GM21447 (cell line): ENCODE results near the gene UBD.

Experiments
- ATAC-seq: cut with Tn5 transposase; IDR thresholded peaks from one replicate; pipeline ENCODE4 v1.9.1; 2021; ENCODE audit not compliant: unreplicated experiment

Gene UBD

DNA sequence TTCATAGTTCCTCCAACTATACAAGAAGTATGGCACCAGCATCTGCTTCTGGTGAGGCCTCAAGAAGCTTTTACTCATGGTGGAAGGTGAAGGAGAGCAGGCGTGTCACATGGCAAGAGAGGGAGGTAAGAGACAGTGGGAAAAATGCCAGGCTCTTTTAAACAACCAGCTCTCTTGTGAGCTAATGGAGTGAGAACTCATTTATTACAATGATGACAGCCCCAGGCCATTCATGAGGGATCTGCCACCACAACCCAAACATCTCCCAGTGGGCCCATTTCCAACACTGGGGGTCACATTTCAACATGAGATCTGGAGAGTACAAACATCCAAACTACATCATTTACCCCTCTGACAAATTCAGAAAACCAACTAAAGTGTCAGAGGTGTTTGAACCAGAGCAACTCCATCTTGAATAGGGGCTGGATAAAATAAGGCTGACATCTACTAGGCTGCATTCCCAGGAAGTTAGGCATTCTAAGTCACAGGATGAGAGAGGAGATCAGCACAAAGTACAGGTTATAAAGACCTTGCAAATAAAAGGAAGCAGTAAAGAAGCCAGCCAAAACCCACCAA is 2.2 kb upstream of the UBD start:
- ATAC-seq = no peak

DNA sequence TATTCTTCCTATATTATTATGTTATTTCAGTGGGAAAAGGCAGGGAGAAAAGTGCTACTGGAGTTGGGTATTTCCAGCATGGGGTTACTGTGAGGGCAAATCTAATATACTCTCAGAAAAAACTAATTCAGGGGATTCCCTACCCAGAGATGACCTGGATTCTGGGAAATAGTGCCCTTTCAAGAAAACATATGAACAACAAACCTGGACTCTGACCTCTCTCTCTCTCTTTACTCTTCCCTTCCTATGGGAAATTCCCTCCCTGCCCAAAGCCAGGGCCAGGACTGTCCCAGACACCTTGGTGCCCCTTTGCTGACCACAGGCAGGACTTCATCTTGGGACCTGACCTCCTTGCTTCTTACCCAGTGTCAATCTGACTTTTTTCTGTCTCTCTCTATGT is 1.6 kb upstream of the UBD start:
- ATAC-seq = no peak

DNA sequence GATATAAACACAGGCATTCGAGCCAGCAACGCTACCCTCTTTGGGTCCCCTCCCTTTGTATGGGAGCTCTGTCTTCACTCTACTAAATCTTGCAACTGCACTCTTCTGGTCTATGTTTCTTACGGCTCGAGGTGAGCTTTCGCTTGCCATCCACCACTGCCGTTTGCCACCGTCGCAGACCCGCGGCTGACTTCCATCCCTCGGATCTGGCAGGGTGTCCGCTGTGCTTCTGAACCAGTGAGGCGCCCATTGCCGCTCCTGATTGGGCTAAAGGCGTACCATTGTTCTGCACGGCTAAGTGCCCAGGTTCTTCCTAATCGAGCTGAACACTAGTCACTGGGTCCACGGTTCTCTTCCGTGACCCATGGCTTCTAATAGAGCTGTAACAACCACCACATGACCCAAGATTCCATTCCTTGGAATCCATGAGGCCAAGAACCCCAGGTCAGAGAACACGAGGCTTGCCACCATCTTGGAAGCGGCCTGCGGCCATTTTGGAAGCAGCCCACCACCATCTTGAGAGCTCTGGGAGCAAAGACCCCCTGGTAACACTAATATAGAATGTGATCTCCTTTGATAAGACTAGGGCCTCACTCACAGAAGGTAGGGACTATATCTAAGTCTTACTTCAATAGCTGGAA is 973 bp downstream of the UBD start:
- ATAC-seq = no peak

DNA sequence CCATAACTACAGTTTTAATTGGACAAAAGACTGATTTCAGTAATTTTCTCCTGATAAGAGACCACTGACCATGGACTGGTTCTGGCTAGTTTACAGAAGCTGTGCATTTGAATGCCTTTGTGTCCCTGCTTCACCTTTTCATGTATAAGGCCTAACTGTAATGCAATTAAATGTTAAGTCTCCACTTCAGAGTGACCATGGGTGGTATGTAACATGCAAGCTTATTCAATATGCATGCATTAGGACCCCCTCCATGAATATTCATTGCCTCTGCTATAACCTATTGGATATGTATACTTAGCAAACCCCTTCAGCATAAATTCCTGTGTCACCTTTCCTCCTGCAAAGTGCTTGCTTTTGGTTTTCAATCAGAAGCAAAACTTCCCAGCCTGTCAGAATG is 2.2 kb downstream of the UBD start:
- ATAC-seq = no peak

GRCh38 chr6:29554764-29555163 is 4.8 kb downstream of the UBD start:
- no peak for ATAC-seq

DNA sequence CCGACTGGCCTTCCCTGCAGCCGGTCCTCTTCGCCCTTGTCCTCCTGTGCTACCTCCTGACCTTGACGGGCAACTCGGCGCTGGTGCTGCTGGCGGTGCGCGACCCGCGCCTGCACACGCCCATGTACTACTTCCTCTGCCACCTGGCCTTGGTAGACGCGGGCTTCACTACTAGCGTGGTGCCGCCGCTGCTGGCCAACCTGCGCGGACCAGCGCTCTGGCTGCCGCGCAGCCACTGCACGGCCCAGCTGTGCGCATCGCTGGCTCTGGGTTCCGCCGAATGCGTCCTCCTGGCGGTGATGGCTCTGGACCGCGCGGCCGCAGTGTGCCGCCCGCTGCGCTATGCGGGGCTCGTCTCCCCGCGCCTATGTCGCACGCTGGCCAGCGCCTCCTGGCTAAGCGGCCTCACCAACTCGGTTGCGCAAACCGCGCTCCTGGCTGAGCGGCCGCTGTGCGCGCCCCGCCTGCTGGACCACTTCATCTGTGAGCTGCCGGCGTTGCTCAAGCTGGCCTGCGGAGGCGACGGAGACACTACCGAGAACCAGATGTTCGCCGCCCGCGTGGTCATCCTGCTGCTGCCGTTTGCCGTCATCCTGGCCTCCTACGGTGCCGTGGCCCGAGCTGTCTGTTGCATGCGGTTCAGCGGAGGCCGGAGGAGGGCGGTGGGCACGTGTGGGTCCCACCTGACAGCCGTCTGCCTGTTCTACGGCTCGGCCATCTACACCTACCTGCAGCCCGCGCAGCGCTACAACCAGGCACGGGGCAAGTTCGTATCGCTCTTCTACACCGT is 6.1 kb downstream of the UBD start:
- ATAC-seq = no peak

DNA sequence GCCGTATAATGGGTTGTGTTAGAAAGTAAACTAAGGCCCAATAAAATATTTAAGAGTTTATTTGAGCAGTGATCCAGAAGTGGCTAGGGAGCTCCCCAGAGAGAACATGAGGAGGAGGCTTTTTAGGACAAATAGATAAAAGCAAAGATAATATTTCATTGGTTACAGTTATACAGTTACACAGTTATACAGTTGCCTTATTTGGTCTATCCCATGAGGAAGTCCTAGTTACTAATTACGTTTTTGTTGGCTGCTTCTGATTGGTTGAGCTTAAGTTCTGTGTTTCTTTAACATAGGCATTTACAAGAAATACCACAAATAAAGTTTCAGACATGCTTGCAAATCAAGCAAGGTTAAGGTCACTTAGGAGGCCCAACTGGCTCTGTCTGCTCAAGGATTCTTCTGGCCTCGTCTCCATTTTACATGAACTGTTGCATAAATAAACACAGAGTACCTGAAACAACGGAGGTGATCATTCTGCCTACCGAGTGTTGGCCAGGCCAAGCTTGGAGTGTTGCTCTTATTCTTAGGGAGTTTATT is 7.0 kb downstream of the UBD start:
- ATAC-seq = peak; percentile 82

GRCh38 chr6:29547573-29547972 is 12.0 kb downstream of the UBD start:
- ATAC-seq = no peak

DNA sequence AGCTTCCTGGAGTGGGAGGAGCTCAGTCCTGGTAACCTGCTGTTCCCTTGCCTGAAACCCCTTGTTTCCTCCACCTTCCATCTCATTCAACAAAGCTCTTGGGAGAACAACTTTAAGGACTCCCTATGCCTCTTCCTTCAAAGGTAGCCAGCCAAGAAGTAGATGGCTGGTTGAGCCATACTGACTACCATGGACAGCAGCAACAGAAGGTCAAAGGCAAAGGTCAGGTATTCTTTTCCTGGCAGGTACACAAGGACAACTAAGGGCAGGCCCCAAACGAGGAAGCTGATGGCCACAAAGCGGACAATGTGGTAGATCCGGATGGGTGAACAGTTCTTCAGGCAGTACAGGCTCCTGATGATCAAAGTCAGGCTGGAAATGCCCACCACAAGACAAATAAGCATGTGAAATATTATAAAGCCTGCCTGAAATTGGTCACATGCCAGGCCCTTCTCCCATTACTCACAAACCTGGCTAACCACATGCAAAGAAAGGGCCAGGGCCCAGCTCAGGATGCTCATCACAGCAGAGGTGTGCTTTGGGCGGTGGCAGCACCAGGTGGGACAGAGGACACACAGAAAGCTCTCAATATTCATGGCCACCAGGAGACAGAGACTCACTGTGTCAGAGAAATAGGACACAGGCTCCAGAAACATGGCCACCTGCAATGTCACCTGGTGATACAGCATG is 21.7 kb downstream of the UBD start:
- no peak for ATAC-seq

DNA sequence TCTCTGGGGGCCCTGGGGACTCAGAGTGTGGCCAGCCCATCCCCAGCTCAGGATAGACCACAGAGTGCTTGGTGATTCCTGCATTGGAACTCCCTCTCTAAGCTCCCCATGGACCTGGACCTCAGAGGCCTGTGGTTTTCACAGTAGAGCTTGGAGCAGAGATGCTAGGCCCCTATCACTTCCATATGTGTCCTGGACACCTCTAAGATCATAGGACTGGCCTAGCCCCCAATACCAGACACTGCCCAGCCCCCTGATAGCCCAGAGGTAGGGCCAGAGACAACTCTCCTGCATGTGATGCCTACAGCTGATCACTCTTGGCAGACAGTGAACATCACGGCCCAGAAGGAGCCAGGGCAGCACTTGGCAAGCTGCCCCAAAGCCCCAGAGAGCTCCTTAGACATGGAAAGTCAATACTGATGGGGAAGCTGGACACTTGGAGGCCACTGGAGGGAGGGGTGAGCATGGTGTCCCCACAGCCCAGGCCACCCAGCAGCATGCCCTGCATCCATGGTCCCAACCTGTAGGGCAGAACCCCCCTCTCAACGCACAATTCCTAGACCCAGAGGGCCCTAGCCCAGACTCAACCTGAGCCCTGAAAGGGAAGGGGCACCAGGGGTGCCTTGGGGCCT is 27.1 kb downstream of the UBD start:
- no peak for ATAC-seq

- ATAC-seq = no peak
Measured at GRCh38 chr6:29531668-29532067, 27.9 kb downstream of the UBD start.

DNA sequence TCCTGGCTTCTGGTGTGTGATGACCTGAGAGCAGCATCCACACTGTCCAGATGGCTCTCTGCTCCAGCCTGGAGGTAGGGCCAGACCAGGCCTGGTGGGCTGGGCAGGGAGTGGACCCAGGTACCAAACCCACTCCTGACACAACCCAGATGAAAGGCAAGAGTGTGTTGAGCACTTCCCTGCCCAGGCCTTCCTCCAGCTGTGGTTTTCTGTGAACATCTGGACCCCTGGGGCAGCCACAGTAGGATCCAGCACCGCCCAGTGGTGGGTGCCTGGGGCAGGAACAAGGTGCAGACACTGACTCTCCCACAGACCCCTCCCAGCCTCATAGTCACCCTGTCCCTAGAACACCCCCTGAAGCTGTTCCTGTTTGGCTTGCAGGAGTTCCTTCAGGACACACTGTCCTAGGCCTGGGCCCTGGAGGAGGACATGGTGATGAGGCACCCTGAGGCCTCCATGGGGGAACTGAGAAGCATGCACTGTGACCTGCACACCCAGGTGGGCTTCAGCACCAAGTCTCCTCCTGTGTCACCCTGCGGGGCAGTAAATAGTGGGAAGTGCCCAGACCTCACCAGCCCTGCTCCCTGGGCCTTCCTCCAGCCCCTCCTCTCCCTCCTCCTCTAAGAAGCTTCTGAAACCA is 28.7 kb downstream of the UBD start:
- no peak for ATAC-seq

DNA sequence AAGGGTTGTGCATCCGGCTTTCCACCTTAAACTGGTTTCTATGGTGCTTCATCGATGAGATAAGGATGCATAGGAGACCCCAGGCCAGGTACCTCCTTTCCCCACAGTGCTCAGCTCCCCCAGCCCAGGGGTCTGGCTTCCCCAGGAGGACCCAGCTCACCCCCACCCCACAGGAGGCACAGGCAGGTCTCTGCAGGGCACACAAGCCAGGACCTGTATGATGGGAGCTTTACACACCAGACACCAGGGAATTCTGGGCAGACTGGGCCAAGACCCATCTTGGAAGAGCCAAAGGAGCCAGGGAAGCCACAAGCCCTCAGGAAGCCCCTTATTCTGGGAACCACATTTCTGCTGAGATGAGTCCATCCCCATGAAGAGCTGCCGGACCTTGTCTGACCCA is 29.6 kb downstream of the UBD start:
- ATAC-seq = no peak

DNA sequence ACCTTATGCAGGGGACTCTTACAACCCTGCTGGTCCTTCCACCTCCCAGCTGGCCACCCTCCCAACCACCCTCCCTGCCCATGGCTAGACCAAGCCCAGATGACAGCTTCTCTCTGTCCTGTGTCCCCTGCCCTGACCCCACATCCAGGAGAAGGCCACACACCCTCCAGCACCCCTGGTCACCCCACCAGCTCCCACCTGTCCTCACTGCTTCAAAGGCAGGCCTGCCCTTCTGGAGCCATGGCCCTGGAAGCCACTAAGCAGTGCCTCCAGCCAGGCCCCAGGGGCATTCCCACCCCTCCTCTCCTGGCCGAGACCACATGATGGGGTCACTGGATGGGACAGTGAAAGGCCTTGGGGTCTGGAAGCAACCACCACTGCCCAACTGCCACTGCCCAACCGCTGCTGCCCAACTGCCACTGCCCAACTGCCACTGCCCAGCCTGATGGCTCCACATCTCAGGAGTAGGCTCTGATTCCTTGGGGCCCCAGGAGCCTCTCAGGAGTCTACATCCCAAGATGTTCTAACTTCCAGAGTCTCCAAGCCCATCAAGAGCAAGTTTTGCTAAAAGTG is 30.5 kb downstream of the UBD start:
- no peak for ATAC-seq

DNA sequence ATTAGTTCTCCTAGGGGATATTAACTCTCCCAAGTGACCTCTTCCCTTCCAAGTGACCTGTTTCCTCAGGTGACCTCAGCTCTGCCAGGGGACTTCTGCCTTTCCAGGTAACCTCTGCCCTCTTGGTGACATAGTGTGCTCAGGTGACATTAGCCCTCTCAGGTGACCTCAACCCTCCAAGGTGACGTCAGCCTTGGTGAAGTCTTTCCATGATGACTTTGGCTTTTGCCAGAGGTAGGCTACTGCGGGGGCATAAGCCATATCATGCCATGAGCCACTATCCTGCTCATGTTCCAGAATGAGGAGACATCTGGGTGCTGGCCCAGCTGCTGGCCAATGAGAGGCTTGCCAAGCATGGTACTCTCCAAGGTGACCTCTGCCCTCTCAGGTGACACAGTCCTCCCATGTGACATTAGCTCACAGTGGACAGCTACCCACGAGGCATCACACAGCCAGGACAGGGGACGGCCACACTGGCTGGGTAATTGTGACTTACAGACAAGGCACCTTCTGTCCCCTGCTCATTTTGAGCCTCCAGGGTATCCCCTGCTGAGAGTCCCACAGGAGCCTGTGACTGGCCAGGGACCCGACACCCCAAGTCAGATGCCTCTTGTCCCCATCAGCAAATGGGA is 31.1 kb downstream of the UBD start:
- ATAC-seq = no peak

GRCh38 chr6:29527564-29527963 is 32.0 kb downstream of the UBD start:
- ATAC-seq = no peak

DNA sequence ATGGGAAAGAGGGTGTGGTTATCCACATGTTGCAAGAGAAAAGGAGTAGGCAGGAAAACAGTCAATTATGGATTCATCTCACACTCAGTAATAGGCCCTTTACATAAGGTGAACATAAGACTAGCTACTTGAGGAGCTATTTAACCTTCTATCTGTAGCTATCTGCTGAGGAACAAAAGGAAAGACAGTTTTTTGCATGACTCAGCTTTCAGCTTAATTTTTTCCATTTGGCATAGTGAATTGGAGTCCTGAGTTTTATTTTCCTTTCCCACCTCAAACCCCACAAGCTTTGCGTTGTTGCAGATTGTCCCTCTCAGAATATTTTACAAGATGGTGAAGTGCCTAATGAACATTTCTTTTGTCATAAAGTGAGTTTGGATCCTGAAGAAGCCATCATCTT is 32.4 kb downstream of the UBD start:
- ATAC-seq = no peak

GRCh38 chr6:29525311-29525639 is 34.3 kb downstream of the UBD start:
- no peak for ATAC-seq

DNA sequence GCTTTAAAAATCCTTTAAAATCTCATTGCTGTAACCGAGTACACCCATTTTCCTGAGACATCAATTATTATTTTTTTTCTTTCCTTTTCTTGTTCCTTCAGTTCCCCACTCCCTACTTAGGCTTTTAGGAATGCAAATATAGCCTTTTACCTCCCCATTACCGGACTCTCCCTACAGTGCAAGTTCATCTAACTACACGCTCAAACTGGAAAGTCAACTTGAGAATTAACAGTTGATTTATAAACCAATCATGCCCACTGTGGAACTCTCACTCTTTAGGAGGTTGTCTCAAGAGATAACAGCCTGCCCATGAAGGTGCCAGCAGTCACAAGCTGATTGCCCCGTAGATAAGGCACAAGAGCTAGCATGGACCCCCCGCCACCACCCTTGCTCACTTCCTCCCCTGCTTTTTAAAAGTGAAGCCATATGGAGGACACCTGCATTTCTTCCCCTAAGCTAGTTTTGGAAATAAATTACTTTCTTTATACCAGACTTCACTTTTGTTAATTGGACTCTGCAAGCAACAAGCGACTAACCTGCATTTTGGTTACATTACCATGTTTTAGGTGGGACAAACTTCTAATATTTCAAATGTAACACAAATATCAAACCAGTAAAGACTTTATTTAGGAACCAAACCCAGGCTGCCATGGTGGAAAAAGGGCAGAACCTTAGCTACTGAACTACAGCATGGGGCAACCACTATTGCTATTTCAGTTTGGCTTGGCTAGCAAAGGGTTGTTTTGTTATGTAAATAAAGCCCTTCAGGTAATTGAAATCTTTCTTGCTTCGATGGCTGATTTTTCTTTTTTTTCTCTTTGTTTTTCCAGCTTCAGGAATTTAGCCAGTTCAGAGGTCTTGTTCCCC is 34.9 kb downstream of the UBD start:
- ATAC-seq = no peak
